GM12874 (cell line): Measurements from ENCODE around the gene ABTB2.

ENCODE experiments used
- TF ChIP-seq, protein P1 (sequence below): IDR thresholded peaks from 2 replicates; pipeline ENCODE4 v1.5.1; 2011; ENCODE audit warnings: low read depth, mild to moderate bottlenecking, control low read depth, low read length, moderate library complexity; ENCODE audit not compliant: insufficient read depth

ABTB2 gene

DNA sequence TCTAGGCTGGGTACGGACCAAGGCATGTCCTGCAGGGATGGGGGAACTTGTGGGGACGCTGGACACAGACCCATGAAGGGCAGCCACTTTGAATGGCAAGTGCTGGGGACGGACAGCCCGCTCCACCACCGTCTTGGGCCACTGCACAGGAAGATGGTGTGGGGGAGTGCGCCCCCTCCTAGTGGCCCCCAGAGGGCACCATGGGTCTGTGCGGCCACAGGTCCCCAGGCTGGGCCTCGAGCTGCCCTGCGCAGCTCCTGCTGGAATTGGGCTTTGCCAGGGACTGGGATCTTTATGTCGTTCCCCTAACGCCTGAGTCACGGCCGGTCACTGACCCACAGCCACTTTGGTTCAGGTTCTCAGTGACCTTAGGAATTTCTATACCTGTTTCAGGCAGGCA, 208.0 kb downstream of the ABTB2 start:
- TF ChIP-seq, protein P1, sequence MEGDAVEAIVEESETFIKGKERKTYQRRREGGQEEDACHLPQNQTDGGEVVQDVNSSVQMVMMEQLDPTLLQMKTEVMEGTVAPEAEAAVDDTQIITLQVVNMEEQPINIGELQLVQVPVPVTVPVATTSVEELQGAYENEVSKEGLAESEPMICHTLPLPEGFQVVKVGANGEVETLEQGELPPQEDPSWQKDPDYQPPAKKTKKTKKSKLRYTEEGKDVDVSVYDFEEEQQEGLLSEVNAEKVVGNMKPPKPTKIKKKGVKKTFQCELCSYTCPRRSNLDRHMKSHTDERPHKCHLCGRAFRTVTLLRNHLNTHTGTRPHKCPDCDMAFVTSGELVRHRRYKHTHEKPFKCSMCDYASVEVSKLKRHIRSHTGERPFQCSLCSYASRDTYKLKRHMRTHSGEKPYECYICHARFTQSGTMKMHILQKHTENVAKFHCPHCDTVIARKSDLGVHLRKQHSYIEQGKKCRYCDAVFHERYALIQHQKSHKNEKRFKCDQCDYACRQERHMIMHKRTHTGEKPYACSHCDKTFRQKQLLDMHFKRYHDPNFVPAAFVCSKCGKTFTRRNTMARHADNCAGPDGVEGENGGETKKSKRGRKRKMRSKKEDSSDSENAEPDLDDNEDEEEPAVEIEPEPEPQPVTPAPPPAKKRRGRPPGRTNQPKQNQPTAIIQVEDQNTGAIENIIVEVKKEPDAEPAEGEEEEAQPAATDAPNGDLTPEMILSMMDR: peak; percentile 34; the same call in 1 of the 2 replicates

DNA sequence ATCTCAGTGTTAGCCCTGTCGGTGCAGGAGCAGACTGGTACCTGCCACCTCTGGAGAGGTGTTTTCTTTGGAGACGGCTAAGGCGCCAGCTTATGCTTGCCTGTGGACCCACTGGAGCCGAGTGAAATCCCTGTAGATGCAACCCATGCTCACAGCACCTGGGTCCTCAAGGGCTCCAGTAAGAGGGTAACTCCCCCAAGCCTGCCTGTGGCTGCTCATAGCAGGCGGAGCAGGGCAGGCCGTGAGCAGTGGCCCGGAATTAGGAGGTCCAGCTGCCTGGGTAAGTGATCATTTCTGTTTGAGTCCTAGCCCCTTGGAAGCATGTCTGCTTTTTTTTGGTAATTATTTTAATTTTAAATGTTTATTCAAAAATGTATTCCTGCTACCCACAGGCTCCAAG, 208.5 kb downstream of the ABTB2 start:
- TF ChIP-seq, protein P1: no peak

DNA sequence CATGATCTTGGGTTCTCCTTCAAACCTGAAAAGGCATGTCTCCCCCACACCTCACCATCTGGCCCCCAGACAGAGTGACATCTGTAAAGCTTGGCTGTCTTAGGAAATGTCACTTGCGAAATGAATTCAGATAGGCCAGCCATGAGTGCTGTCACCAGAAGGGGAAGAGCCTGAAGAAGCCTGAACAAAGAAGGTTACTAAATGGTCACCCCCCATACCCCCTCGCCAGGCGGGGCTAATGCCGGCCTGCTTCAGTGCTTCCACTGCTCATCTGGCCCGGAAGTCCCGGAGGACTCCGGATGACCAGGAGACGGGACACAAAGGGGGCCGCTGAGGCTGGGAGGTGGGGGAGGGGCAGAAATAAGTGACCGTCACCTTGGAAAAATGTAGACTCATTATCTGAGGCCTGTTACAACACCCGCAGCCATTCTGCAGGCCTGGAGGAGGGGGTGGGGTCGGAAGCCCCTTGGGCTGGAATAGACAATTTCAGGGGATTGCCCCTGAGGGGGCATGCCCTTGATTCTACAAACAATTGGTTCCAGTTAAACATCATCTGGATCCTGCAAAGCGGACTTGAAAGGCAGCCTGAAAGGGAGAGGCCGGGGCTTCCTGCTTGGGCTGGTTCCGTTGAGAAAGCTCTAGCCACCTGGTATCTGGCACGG, 209.2 kb downstream of the ABTB2 start:
- TF ChIP-seq, protein P1: no peak

DNA sequence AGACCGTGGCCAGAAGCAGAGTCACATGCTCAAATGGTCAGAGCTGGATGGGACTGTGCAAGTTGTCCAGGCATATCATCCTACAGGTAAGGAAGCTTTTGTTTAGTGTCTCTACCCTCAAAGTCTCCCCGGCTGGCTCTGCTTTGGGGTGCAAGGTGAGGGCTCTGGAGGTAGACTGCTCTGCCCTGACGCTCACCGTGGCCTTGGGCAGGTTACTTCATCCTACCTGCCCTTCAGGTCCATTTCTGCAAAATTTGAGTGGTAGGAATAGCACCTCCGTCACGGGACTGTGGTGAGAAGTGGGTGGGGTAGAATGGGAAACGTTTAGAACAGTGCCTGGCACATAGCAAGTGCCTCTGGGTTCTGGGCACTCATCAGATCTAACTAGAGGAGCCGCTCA, 210.2 kb downstream of the ABTB2 start:
- TF ChIP-seq, protein P1: no peak

DNA sequence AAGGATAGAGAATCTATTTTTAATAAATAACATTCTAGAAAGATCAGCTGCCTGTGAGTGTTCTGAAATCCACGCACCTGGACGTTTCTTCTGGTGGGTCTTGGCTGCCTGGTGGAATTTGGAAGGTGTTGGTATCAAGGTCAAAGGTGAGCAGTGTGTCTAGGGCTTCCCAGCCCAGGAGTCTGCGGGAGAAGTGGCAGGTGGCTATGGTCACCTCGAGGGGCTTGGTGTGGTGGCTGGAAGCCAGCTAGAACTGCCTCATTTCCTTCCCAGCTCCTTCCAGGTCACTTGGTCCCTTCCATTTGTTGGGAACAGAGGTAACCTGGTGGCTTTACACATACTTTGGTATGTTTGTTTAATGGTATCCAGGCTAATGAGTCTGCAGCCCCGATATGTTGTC, 210.9 kb downstream of the ABTB2 start:
- TF ChIP-seq, protein P1: no peak

DNA sequence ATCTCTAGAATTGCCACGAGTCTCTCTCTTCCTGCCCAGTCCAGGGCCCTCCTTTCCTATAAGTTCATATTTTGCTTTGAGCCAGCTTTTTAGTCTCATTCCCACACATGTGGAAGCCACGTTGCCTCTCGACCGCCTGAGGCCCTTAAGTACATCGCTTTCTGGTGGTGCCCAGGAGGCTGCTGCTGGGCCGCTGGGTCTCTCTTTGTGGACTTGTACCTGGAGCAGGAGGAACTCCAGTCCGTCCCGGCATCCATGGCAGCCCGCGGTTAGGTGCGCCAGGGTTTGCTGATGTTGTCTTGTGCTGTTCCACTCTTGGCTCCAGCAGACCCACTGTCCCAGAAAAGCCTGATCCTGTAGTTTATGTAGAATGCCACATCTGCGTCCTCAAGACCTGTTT, 211.4 kb downstream of the ABTB2 start:
- TF ChIP-seq, protein P1: no peak

DNA sequence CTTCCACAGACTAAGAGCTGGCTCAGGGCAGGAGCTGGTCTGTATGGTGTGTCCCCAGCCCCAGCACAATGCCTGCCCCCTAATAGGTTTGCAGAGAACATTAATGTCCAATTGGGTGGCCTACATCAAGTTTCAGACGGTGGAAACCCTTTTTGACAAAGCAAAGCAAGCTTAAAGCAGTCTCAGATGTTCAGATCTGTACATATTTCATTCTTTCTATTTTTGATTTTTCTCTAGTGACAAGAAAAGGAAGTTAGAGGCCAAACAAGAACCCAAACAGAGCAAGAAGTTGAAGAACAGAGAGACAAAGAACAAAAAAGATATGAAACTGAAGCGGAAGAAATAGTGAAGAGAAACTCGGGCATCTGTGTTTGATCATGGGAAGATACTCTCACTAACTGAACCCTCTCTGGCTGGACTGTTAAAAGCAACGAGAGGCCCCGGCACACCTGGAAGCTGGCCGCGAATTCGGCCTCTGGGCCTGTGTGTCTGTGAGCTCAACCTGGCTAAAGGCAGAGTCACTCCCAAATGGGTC, 211.9 kb downstream of the ABTB2 start:
- TF ChIP-seq, protein P1: no peak
